HG02623 (cell line): ENCODE measurements around the gene STEAP1B.
A peak's percentile ranks its signal among the peaks of the same experiment; 100 is the strongest.

ENCODE experiments used
- ATAC-seq: cut with Tn5 transposase; IDR thresholded peaks from one replicate; pipeline ENCODE4 v1.9.1; 2021; ENCODE audit warnings: moderate library complexity; ENCODE audit not compliant: unreplicated experiment

Gene STEAP1B

GRCh38 chr7:22404421-22405023 is 95.5 kb downstream of the STEAP1B start:
- ATAC-seq, result no peak

GRCh38 chr7:22403344-22403743 is 96.6 kb downstream of the STEAP1B start:
- ATAC-seq, result no peak

- ATAC-seq, result no peak
Observed at GRCh38 chr7:22402250-22402649, 97.7 kb downstream of the STEAP1B start.

GRCh38 chr7:22400936-22401553 is 98.9 kb downstream of the STEAP1B start:
- ATAC-seq, result no peak

- ATAC-seq, result no peak
Observed at GRCh38 chr7:22400150-22400814, 99.7 kb downstream of the STEAP1B start.

- no peak for ATAC-seq
Observed at GRCh38 chr7:22399546-22399945, 100.4 kb downstream of the STEAP1B start.

- no peak for ATAC-seq
Observed at GRCh38 chr7:22399091-22399490, 100.9 kb downstream of the STEAP1B start.

- ATAC-seq, result no peak
Observed at GRCh38 chr7:22397981-22398380, 102.0 kb downstream of the STEAP1B start.

GRCh38 chr7:22395222-22395621 is 104.8 kb downstream of the STEAP1B start:
- ATAC-seq, result no peak

GRCh38 chr7:22394739-22395138 is 105.2 kb downstream of the STEAP1B start:
- no peak for ATAC-seq

- no peak for ATAC-seq
Observed at GRCh38 chr7:22393913-22394729, 105.9 kb downstream of the STEAP1B start.

GRCh38 chr7:22390516-22390915 is 109.5 kb downstream of the STEAP1B start:
- no peak for ATAC-seq

- no peak for ATAC-seq
Observed at GRCh38 chr7:22389892-22390291, 110.1 kb downstream of the STEAP1B start.

- ATAC-seq, result no peak
Observed at GRCh38 chr7:22387583-22387982, 112.4 kb downstream of the STEAP1B start.

GRCh38 chr7:22386865-22387264 is 113.1 kb downstream of the STEAP1B start:
- ATAC-seq, result peak; percentile 65

GRCh38 chr7:22386206-22386858 is 113.7 kb downstream of the STEAP1B start:
- ATAC-seq, result peak; percentile 48

GRCh38 chr7:22385326-22385725 is 114.7 kb downstream of the STEAP1B start:
- ATAC-seq, result no peak

GRCh38 chr7:22380333-22380732 is 119.7 kb downstream of the STEAP1B start:
- ATAC-seq, result no peak

- ATAC-seq, result no peak
Observed at GRCh38 chr7:22378199-22378980, 121.6 kb downstream of the STEAP1B start.

GRCh38 chr7:22377703-22378102 is 122.3 kb downstream of the STEAP1B start:
- ATAC-seq, result no peak
